ENCODE data around the gene MAP3K7.
A peak's percentile ranks its signal among the peaks of the same experiment; 100 is the strongest.

The MAP3K7 gene

GRCh38 chr6:90586836-90587638 is at the start of gene MAP3K7:
TSS of gene MAP3K7 (minus strand) at chr6:90587072. CDS start at chr6:90586883, 189 bp downstream.
- peak; percentile 98 for DNase-seq (ENCODE audit: low read depth, low spot score)

- DNase-seq (ENCODE audit: low read depth, low spot score): no peak
Measured at GRCh38 chr6:90631046-90631445, 44.2 kb upstream of the MAP3K7 start.

GRCh38 chr6:90621581-90621980 is 34.7 kb upstream of the MAP3K7 start:
- no peak for DNase-seq (ENCODE audit: low read depth, low spot score)

GRCh38 chr6:90619221-90619620 is 32.3 kb upstream of the MAP3K7 start:
- no peak for DNase-seq (ENCODE audit: low read depth, low spot score)

GRCh38 chr6:90612313-90612680 is 25.4 kb upstream of the MAP3K7 start:
- DNase-seq (ENCODE audit: low read depth, low spot score): no peak

GRCh38 chr6:90611543-90612312 is 24.9 kb upstream of the MAP3K7 start:
- DNase-seq (ENCODE audit: low read depth, low spot score): peak; percentile 15

GRCh38 chr6:90610751-90611542 is 24.1 kb upstream of the MAP3K7 start:
- peak; percentile 67 for DNase-seq (ENCODE audit: low read depth, low spot score)

- DNase-seq (ENCODE audit: low read depth, low spot score): peak; percentile 22
Measured at GRCh38 chr6:90610301-90610750, 23.5 kb upstream of the MAP3K7 start.

GRCh38 chr6:90605749-90606340 is 19.0 kb upstream of the MAP3K7 start:
- no peak for DNase-seq (ENCODE audit: low read depth, low spot score)

GRCh38 chr6:90604546-90604945 is 17.7 kb upstream of the MAP3K7 start:
- no peak for DNase-seq (ENCODE audit: low read depth, low spot score)

GRCh38 chr6:90599151-90599550 is 12.3 kb upstream of the MAP3K7 start:
- DNase-seq (ENCODE audit: low read depth, low spot score): no peak

GRCh38 chr6:90598192-90598951 is 11.5 kb upstream of the MAP3K7 start:
- DNase-seq (ENCODE audit: low read depth, low spot score): no peak

GRCh38 chr6:90596967-90597539 is 10.2 kb upstream of the MAP3K7 start:
- DNase-seq (ENCODE audit: low read depth, low spot score): no peak

GRCh38 chr6:90595854-90596253 is 9.0 kb upstream of the MAP3K7 start:
- no peak for DNase-seq (ENCODE audit: low read depth, low spot score)

GRCh38 chr6:90586546-90586835 is 381 bp downstream of the MAP3K7 start:
- DNase-seq (ENCODE audit: low read depth, low spot score): no peak

- no peak for DNase-seq (ENCODE audit: low read depth, low spot score)
Measured at GRCh38 chr6:90584636-90585255, 2.1 kb downstream of the MAP3K7 start.

GRCh38 chr6:90583836-90584481 is 2.9 kb downstream of the MAP3K7 start:
- no peak for DNase-seq (ENCODE audit: low read depth, low spot score)

- no peak for DNase-seq (ENCODE audit: low read depth, low spot score)
Measured at GRCh38 chr6:90583179-90583835, 3.6 kb downstream of the MAP3K7 start.

- DNase-seq (ENCODE audit: low read depth, low spot score): no peak
Measured at GRCh38 chr6:90581146-90581545, 5.7 kb downstream of the MAP3K7 start.
